Ovary (tissue), 9 donors: ENCODE measurements around the gene FURIN. TPM values are rescaled to one million over a fixed set of nuclear protein-coding genes. Genes with fewer than 3 reads are reported as not detected.

Source experiments
- DNase-seq, 5 donors: peaks; one replicate each; pipeline ENCODE4 v3.0.0-alpha.2; 2019 to 2020
- H3K27ac ChIP-seq, 2 donors: fragments of 200-600 bp; one replicate each; pipeline versions ENCODE4 v1.5.1 to v1.8.0; 2019 to 2022
- H3K27me3 ChIP-seq: fragments of 200-600 bp; one replicate; pipeline ENCODE4 v1.8.0; 2022
- H3K36me3 ChIP-seq: fragments of 200-600 bp; sonication (generic); one replicate; pipeline ENCODE4 v1.5.1; 2019
- H3K4me1 ChIP-seq: one replicate; pipeline ENCODE4 v1.8.1; 2013; ENCODE audit warnings: mild to moderate bottlenecking, moderate library complexity; ENCODE audit not compliant: insufficient read depth
- H3K4me3 ChIP-seq: fragments of 200-600 bp; sonication (generic); one replicate; pipeline ENCODE4 v1.5.1; 2017
- H3K9me3 ChIP-seq, 2 donors: fragments of 200-600 bp in 1 of 2; sonication (generic) in 1 of 2; one replicate each; pipeline versions ENCODE4 v1.5.1 to v1.8.1; 2013 to 2019; ENCODE audit warnings: mild to moderate bottlenecking in 1 of 2, moderate library complexity in 1 of 2
- CTCF ChIP-seq, 3 donors: fragments of 450-650 bp in 2 of 3; fragments of 200-600 bp in 1 of 3; IDR thresholded peaks; one replicate each; pipeline versions ENCODE4 v1.5.1 to v1.8.0; 2016 to 2022; ENCODE audit warnings: antibody characterized with exemption in 3 of 3, mild to moderate bottlenecking in 1 of 3
- EP300 ChIP-seq: sonication (generic); formaldehyde crosslinking; IDR thresholded peaks from one replicate; pipeline ENCODE4 v1.6.1; 2017; ENCODE audit warnings: antibody characterized with exemption
- POLR2A ChIP-seq: fragments of 450-650 bp; IDR thresholded peaks from one replicate; pipeline ENCODE4 v1.6.1; 2017; ENCODE audit warnings: antibody characterized with exemption, mild to moderate bottlenecking, moderate library complexity
- whole genome bisulfite sequencing, 3 donors: extraction: QIAGEN DNeasy Blood & Tissue Kit in 1 of 3; methylation state at CpG; one replicate each; pipeline versions ENCODE4 v1.1.5 to v1.1.7; 2013 to 2017; 5-methylcytosine and 5-hydroxymethylcytosine counted together
- intact Hi-C, 4 donors: fragments of 100-400 bp; cut with DNase I; formaldehyde crosslinking; loops; one replicate each; pipeline versions ENCODE4 v1.11.0 to v1.15.1; 2022 to 2023
- polyA plus RNA-seq, 2 donors: library from polyadenylated mRNA; stranded (reverse); fragments of 200-250 nt in 1 of 2; fragments of 350-450 nt in 1 of 2; fragmentation: Illumina TruSeq in 1 of 2; extraction: RNeasy Lipid Tissue Mini Kit (QIAGEN cat#74804) in 1 of 2; gene quantifications; one replicate each; pipeline ENCODE4 v1.2.3, GENCODE V29; 2013 to 2014
- total RNA-seq, 7 donors: library from RNA; depleted of rRNA in 2 of 7; stranded (reverse); fragments of >200 nt in 2 of 7; fragmentation: NEBNext Ultra II Directional in 3 of 7; extraction: Animal tissue kit (Norgen Biotek cat#: 25700) in 3 of 7; gene quantifications; one replicate each; pipeline versions ENCODE4 v1.1.0 to v1.2.4, GENCODE V29; 2016 to 2023
- donor health status: DM: no; HTN: no; CAD: no; lungs with moderate emphysema.
- donor health status: DM: no; HTN: no; CAD: no.
- donor health status: Bipolar disorder and iron deficiency.
- donor health status: DM: yes; HTN: yes; CAD: no.
- donor health status: DM: no; HTN: no; CAD: no.
- donor health status: DM: yes; HTN: yes; CAD: no.

FURIN gene
- total and polyA plus RNA-seq, 9 donors = 6.2 to 38.6 (median 33.7) TPM

DNA sequence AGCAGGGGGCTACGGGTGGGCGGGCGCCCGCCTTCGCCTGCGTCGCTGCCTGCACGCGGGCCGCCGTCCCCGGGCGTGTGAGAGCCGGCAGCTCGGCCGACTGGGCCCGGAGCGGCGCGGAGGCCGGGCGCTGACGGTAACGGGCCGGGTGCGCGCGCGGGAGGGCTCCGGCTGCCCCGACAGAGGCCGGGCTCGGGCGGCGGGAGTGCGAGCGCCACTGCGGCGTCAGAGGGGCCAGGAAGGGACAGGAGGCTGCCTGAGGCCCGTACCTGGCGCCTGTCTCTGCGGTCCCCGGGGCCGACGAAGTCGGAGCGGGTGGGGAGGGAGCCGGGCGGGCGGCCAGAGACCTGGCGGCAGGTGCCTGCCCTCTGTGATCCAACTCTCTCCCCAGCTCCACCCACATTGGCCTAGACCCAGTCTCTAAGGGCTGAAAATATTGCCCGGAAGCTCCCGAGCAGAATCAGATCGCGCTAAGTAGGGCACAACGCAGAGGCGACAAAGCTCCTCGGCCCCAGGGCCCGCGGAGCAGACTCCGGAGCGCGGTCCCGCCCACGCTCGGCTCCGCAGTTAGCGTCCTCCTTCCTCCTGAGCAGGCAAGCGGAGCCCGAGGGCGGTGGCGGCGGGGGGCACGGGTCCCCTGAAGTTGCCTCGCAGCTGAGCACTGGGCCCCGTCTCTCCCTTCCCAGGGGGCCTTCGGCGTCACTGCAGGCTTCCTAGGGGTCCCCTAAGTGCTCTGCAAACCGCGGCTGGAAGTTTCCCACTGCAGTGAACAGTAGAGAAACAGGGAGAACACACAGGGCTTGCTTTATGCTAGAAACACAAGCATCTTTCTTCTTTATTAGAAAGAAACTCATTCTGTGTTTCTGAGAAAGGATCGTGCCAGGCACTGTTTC is 34.7 kb downstream of the FURIN start, which contains the start of gene MAN2A2:
Gene MAN2A2 (plus strand): TSS at position 463 of the 893 bp plus-strand sequence. CDS start 906 bp downstream, outside the sequence.
- Histone ChIP-seq H3K4me3 (peak within 1 kb of the TSS; percentile 48), H3K27ac (peak within 1 kb of the TSS; percentile 83 to 91), H3K36me3 (no peaks in the 10 kb centered on the region), H3K9me3 (no peaks in the 10 kb centered on the region), H3K4me1 (peaks cover 2% of the 10 kb centered on the region), H3K27me3 (no peaks in the 10 kb centered on the region)
- intact Hi-C loops = loop anchor here in 1 of 4 donors (1.0 kb wide), 1 partner anchor 31 kb away; no protein-coding TSS in a partner anchor
- TF ChIP-seq POLR2A = no peak
- no peak for TF ChIP-seq EP300
- TF ChIP-seq CTCF (IDR thresholded peaks at IDR 0.05) = no peak
- 1% methylated on average over 44 to 81 of the region's 81 CpGs for WGBS, 3 donors
- DNase-seq = peak in 4 of 5 donors; percentile 46 to 70 (median 58)

DNA sequence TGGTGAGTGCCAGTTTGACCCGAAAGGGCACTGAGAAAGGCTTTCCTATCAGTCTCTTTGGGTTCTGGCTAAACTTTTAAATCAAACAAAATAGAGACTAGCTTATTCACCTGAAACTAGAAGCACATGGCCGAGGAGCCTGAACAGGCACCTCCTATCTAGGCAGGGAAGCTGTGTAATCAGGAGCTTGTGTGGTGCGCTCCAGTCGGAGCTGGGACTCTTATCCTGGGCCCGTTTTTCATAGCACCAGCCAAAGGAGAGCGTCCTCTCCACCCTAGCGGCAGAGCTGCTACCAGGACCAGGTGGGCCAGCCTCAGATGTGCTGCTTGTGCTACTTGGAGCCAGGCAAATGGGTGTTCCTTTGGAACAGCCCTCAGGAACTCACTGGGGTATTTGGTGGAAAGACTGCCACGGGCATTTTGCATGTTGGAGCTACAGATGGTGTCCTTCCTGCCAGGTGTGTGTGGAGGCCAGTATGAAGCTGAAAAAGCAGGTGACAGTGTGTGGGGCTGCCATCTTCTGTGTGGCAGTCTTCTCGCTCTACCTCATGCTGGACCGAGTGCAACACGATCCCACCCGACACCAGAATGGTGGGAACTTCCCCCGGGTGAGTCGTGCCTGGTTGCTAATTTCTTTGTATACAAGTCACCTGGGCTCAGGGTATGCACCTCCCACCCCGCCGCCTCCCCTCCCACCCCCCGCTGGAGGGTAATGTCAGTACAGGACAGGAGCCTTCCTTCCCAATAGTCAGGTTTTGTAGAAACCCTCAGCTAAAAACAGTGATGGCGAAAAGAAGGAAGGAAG is 35.5 kb downstream of the FURIN start:
- Histone ChIP-seq H3K4me3 (peak overlapping the region; percentile 48), H3K27me3 (no peaks in the 10 kb centered on the region), H3K36me3 (no peaks in the 10 kb centered on the region), H3K27ac (peak overlapping the region in 1 of 2 donors; percentile 83), H3K9me3 (no peaks in the 10 kb centered on the region), H3K4me1 (peaks cover 2% of the 10 kb centered on the region)
- intact Hi-C loops = no loop called here
- WGBS, 3 donors = 74 to 80% (median 76%) methylated on average over 18 of the region's 18 CpGs
- no peak for DNase-seq
- TF ChIP-seq CTCF (IDR thresholded peaks at IDR 0.05) (no peak), POLR2A (no peak), EP300 (no peak)

DNA sequence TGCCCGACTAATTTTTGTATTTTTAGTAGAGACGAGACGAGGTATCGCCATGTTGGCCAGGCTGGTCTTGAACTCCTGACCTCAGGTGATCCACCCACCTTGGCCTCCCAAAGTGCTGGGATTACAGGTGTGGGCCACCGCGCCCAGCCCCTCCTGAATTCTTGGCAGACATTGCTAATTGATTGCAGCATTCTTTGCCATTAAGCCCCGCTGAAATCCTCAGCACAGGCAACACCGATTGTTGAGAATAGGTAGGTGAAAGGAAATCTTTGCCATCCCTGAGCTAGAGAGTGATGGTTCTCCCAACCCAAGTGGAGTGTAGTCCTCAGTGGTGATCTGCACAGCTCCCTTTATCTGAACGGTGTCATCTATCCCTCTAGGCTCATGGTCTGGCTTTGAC is 36.4 kb downstream of the FURIN start:
- H3K4me1 ChIP-seq = peaks cover 2% of the 10 kb centered on the region
- no peaks in the 10 kb centered on the region for H3K36me3 ChIP-seq
- DNase-seq = no peak
- WGBS, 3 donors = 93 to 98% (median 94%) methylated on average over 9 of the region's 9 CpGs
- H3K9me3 ChIP-seq = no peaks in the 10 kb centered on the region
- TF ChIP-seq EP300 = no peak
- no peak for TF ChIP-seq POLR2A
- no peak for TF ChIP-seq CTCF (IDR thresholded peaks at IDR 0.05)
- H3K27ac ChIP-seq = no peak overlapping the region
- intact Hi-C loops = no loop called here
- H3K4me3 ChIP-seq = no peak overlapping the region
- no peaks in the 10 kb centered on the region for H3K27me3 ChIP-seq
